Neural progenitor cell (in vitro differentiated cells): ENCODE results near the gene MYH7.

Experiments
- EZH2 ChIP-seq: fragments of 200-600 bp; sonication (generic); IDR thresholded peaks from 2 replicates; pipeline ENCODE4 v1.6.1; 2017; ENCODE audit warnings: antibody characterized with exemption, mild to moderate bottlenecking, moderate library complexity
- TF ChIP-seq, protein P1 (sequence below): fragments of 200-600 bp; sonication (generic); IDR thresholded peaks from 2 replicates; pipeline ENCODE4 v1.5.1; 2017; ENCODE audit warnings: antibody characterized with exemption, mild to moderate bottlenecking

DNA sequence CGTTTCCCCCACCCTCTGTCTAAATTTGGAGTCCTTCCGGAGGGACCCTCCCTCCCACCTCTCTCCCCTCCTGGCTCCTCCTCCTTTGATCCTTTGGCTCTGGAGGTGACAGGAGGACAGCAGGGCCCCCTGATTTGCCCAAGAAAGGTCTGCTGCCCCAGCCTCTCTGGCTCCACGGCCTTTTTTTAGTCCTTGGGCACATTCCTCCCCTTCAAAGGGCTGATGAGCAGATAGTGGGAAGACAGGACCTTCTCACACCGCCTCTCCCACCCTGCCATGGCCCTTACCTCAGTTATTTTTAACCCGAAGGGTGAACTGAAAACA lies 27.2 kb downstream of the MYH7 start:
- TF ChIP-seq, protein P1, sequence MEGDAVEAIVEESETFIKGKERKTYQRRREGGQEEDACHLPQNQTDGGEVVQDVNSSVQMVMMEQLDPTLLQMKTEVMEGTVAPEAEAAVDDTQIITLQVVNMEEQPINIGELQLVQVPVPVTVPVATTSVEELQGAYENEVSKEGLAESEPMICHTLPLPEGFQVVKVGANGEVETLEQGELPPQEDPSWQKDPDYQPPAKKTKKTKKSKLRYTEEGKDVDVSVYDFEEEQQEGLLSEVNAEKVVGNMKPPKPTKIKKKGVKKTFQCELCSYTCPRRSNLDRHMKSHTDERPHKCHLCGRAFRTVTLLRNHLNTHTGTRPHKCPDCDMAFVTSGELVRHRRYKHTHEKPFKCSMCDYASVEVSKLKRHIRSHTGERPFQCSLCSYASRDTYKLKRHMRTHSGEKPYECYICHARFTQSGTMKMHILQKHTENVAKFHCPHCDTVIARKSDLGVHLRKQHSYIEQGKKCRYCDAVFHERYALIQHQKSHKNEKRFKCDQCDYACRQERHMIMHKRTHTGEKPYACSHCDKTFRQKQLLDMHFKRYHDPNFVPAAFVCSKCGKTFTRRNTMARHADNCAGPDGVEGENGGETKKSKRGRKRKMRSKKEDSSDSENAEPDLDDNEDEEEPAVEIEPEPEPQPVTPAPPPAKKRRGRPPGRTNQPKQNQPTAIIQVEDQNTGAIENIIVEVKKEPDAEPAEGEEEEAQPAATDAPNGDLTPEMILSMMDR: no peak
- TF ChIP-seq EZH2: no peak
